HG03175 (cell line): Measurements from ENCODE around the gene KCNH8.

Experiments used
- ATAC-seq: cut with Tn5 transposase; IDR thresholded peaks from one replicate; pipeline ENCODE4 v1.9.1; 2021; ENCODE audit warnings: mild to moderate bottlenecking, moderate library complexity; ENCODE audit not compliant: unreplicated experiment

The KCNH8 gene

DNA sequence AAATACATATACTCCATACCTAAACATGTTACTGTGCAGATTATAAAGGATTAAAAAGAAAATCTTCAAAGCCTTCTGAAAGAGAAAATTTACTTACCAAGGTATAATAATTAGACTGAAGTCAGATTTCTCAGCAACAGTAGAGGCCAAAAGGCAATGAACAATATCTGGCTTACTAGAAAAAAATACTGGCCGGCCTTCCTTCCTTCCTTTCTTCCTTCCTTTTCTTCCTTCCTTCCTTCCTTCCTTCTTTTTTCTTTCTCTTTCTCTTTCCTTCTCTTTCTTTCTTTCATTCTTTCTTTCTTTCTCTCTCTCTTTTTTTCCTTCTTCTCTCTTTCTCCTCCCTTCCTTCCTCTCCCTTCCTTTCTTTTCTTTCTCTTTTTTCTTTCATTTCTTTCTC lies 209.6 kb downstream of the KCNH8 start:
- no peak for ATAC-seq

GRCh38 chr3:19363071-19363470 lies 214.8 kb downstream of the KCNH8 start:
- ATAC-seq = no peak

DNA sequence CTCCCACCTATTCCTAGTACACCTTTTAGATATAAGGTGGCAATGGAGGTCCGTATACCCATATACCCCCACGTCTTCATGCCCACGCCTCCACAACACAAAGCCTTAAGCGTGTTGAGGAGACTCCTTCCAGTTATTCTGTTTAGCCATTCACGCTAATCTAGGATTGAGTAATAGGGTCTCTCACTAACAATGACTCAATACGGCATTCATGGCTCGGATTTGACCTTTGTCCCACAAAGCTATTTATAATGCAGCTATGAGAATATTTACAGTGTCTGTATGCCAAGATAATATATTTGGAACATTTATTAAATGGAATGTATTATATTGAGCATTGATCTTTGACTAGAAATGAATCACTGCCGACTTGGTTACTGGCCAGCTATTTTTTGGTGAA lies 215.8 kb downstream of the KCNH8 start:
- ATAC-seq = no peak

DNA sequence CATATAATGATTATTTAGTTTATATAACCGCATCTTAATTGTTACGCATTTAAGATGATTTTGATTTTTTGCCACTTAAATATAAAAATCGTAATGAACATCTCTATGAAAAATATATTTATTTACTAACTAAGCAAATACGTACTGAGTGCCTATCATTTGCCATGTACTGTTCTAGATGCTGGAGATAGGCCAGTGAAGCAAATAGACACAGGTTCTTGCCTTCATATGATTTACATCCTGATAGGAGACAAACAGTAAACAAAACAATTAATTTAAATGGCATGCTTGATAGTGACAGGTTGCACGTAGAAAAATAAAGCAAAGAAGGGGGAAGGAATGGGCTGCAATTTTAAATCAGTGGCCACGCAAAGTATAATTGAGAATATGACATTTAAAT lies 217.2 kb downstream of the KCNH8 start:
- no peak for ATAC-seq

DNA sequence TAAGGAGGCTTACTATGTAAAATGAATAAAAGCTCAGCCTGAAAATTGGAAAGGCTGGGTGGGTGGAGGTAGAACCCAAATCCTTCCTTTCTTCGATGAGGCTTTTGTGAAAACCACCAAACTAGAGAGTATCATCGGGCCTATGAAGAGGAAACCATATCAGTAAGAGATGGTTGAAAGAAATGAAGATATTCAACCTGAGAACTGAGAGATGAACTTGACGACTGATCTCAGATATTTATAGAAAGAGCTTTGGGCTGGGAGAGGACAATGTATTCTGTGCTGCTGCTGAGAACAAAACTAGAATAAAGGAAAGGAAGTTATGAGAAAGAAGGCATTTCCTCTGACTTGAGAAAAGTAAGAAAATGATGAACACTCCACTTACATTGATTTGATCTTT lies 236.6 kb downstream of the KCNH8 start:
- ATAC-seq = no peak

DNA sequence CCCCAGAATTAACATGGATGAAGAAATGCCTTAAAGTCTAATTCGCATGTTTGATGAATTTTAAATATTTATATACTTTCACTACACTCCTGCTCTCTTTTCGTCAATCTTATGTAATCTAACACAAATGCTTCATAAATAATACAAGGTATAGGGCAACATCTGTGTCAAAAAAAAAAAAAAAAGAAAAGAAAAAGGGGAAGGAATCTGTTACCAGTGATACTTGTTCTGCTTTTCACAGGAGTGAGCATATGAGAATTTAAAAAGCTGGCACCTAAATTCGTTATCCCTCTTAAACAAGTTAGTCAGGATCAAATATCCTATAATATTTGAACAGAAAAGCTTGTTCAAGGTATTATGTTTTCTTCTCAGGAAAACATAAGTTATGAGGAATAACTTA lies 243.8 kb downstream of the KCNH8 start:
- ATAC-seq = no peak

DNA sequence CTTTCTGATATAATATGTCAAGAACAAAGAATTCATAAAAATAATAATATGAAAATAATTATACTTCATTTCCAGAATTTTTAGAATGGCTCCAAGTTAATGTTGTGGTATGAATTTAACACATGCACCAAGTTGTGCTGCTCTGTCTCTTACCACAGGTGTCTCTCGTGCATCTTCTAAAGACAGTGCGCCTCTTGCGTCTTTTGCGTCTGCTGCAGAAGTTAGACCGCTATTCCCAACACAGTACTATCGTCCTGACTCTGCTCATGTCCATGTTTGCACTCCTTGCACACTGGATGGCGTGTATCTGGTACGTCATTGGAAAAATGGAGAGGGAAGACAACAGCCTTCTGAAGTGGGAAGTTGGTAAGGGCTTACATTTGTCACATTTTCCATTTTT lies 246.6 kb downstream of the KCNH8 start:
- no peak for ATAC-seq

- no peak for ATAC-seq
Observed at GRCh38 chr3:19396726-19397125, 248.4 kb downstream of the KCNH8 start.

DNA sequence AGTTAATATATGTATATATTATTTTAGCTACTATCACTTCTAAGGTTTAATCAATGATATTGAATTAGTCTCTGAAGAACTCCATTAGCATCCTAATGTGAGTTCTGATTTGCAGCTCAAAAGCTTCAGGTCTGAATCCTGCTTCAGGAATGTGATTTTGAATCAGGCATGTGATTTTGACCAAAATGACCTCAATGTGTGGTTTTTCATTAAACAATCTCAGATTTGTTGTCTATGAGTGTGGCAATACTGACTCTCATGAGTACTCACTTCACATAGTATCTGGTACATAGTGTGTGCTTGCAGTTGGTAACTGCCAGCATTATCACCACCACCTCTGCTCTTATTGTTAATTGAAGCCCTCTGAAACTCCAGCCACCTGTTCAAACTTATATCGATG lies 251.0 kb downstream of the KCNH8 start:
- no peak for ATAC-seq

GRCh38 chr3:19399836-19400235 lies 251.5 kb downstream of the KCNH8 start:
- no peak for ATAC-seq

- ATAC-seq = no peak
Observed at GRCh38 chr3:19420159-19420558, 271.8 kb downstream of the KCNH8 start.

- ATAC-seq = no peak
Observed at GRCh38 chr3:19425825-19426224, 277.5 kb downstream of the KCNH8 start.

- no peak for ATAC-seq
Observed at GRCh38 chr3:19427422-19428149, 279.3 kb downstream of the KCNH8 start.

DNA sequence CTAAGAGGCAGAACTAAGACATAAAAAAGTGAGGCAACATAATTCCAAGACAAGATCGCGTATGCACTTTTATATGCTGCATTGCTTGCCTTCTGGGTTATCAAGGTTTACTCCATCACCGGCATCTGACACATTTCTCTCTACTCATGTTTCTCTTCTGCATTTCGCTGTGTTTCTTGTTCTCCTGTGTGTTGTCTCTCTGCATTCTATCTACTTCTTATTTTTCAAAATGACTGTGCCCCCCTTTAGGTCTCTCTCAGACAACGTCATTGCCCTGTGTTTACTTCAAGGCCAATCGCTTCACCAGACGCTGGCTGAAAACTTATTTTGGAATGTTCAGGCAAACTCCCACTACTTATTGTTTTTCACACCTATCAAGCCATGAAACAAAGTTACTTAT lies 280.4 kb downstream of the KCNH8 start:
- ATAC-seq = no peak

DNA sequence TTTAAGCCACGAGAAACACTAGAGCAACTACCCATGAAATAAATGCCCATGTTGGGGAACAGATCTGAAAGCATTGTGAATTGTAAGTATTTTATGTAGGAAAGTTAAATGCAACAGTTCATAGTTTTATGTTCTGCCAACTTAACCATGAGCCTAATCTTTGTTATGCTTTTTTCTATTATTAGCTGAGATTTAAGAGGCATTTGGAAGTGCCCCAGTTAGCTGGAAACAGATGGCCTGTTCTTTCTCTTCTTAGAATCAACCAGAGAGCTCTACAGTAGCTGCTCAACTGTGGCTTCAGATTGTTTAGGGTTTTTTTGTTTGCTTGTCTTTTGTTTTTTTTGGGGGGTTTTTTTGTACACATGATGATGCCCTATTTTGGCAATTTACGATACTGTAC lies 284.4 kb downstream of the KCNH8 start:
- ATAC-seq = no peak

DNA sequence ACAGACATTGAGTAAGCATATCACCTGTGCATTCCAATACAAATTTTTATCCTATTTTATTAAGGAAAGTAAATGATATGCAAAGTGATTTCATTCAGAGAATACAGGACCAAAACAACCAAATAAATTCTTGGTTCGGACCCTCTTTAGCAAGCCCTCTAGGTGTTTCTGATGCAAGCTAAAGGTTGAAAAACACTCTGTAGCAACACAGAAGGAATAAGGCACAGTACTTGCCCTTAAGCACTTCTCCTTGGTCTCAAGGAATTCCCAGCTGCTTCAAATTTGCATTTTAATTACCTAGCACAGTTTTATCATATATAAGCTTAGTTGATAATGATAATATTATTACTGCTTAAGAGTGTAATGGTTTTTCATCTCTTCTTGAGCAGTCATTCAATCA lies 288.4 kb downstream of the KCNH8 start:
- ATAC-seq = no peak

DNA sequence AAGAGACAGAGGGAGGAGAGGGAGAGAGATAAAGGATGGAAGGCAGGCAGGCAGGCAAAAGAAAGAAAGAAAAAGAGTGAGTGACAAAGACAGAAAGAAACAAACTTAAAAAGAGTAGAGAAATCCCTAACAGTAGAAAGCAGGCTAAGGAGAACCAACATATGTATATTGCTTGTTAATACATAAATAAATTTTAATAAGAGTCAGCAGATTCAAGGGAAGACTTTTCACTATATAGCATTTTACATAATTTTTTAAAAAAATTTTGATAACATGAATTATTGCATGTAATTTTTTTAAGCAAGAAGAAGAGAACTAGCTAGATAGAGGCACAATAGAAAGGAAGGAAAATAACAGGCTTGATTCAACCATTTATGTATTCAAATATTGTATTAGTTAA lies 291.6 kb downstream of the KCNH8 start:
- no peak for ATAC-seq

DNA sequence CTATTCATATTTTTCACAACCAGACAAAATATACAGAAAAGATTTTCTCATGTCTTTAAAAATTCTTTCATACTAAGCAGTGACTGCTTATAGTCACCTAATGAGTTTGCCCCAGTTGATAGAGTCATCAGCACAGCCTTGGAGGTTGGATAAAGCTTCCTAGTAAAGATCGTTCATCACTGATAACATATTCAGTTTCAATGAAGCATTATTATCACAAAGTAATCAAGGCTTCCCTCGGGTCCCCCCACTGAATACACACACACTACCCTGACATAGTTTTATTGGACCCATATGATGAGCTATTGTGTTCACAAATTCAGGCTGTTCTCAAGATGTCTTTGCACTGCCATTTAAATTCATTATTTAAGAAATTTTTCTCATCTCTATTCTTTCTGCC lies 297.8 kb downstream of the KCNH8 start:
- ATAC-seq = no peak

- ATAC-seq = peak; percentile 58
Observed at GRCh38 chr3:19446687-19447086, 298.4 kb downstream of the KCNH8 start.

DNA sequence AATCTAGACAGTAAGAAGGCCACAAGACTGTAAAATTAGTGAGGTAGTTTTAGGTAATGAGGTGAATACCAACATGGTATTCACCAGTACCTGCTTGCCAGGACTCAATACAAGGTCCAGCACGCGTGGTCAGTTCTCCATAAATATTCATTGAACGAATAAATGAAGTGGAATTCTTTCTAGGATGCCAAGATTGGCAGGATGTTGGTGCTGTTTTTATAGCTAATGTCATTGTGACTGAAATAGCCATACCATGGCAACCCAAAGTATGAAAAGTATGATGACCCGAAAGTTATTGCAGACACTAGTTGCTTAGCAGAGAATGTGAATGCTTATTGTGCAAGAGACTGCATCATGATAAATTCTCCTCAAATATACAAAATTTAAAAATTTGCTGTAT lies 307.2 kb downstream of the KCNH8 start:
- no peak for ATAC-seq

- ATAC-seq = no peak
Observed at GRCh38 chr3:19456738-19457137, 308.4 kb downstream of the KCNH8 start.

- ATAC-seq = no peak
Observed at GRCh38 chr3:19457449-19457848, 309.1 kb downstream of the KCNH8 start.

GRCh38 chr3:19467761-19468160 lies 319.5 kb downstream of the KCNH8 start:
- no peak for ATAC-seq
